HFF-Myc (cell line): ENCODE data around the gene RASL11A.
"Not testable (repeated sequence)": the region's sequence is repeated elsewhere in the genome, so short reads cannot be mapped to it uniquely, and the experiment has no call there.

Experiments used
- DNase-seq: peaks from one replicate; pipeline ENCODE4 v3.0.0-alpha.2; 2011; ENCODE audit warnings: low read depth; ENCODE audit errors: extremely low read depth
- H3K4me3 ChIP-seq: replicated peaks from 2 replicates; pipeline ENCODE4 v1.5.1; 2011; ENCODE audit warnings: low read depth, mild to moderate bottlenecking, control low read depth, low read length
- CTCF ChIP-seq: IDR thresholded peaks from 2 replicates; pipeline ENCODE4 v1.5.1; 2012; ENCODE audit warnings: mild to moderate bottlenecking, low read depth, low read length, control low read depth; ENCODE audit errors: missing control alignments

Gene RASL11A

DNA sequence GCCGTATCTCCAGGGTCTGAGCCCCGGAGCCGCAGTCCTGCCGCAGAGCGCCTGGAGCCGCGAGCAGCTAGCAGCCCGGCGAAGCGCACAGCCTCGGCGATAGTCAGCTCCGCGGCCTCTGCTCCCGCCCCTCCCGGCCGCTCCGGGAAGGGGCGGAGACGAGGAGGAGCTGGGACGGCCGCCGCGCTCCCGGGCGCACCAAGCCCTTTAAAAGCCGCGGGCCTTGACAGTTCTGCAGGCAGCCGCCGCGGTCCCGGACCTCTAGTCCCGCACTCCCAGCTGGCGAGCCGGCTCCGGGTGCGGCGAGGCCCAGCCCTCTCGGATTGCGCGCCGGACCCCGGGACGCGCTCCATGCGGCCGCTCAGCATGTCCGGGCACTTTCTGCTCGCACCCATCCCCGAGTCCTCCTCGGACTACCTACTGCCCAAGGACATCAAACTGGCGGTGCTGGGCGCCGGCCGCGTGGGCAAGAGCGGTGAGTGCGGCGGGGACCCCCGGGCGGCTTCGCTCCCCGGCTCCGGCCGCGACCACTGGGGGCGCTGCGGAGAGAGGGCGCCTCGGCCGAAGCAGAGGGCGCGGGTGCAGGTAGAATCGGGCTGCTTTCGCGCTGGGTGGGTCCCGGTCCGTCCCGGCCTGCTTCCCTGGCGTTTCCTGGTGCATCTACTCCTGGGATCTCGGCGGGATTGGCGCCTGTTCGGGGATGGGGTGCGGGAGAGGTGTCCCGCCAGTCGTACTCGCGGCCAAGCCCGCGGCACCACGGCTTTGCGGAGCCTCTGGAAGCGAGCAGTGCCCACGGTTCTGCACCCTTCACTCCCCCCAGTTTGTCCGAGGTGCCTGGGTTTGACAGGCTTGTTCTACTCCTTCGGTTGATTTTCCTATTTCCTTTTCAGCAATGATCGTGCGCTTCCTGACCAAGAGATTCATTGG, at the start of gene RASL11A:
Gene RASL11A (plus strand): TSS at position 237 of the 927 bp plus-strand sequence. CDS start 115 bp downstream, at position 352.
- TF ChIP-seq CTCF = peak; percentile 71
- no peak for DNase-seq
- peak within 1 kb of the TSS; percentile 54 for H3K4me3 ChIP-seq

DNA sequence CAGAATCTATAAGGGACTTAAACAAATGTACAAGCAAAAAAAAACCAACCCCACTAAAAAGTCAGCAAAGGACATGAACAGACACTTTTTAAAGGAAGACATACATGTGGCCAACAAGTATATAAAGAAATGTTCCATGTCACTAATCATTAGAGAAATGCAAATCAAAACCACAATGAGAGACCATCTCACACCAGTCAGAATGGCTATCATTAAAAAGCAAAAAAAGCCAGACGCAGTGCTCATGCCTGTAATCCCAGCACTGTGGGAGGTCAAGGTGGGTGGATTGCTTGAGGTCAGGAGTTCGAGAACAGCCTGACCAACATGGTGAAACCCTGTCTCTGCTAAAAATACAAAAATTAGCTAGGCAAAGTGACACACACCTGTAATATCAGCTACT, 48.5 kb upstream of the RASL11A start:
- not testable (repeated sequence) for H3K4me3 ChIP-seq, DNase-seq

GRCh38 chr13:27226991-27227390, 43.6 kb upstream of the RASL11A start:
- no peak for TF ChIP-seq CTCF
- no peak overlapping the region for H3K4me3 ChIP-seq
- DNase-seq = no peak

- no peak for TF ChIP-seq CTCF
- no peak overlapping the region for H3K4me3 ChIP-seq
- DNase-seq = no peak
Measured at GRCh38 chr13:27228131-27228530, 42.5 kb upstream of the RASL11A start.

DNA sequence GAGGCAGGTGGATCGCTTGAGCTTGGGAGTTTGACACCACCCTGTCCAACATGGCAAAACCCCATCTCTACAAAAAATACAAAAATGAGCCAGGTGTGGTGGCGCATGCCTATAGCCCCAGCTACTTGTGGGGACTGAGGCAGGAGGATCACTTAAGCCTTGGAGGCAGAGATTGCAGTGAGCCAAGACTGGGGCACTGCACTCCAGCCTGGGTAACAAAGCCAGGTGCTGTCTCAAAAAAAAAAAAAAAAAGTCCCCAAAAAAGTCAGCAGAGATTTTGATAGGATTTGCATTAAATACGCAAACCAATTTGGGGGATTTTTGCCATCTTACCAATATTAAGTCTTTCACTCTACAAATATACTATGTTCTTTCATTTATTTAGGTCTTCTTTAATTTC, 41.0 kb upstream of the RASL11A start:
- TF ChIP-seq CTCF = no peak
- H3K4me3 ChIP-seq = no peak overlapping the region

GRCh38 chr13:27233964-27234363, 36.7 kb upstream of the RASL11A start:
- no peak overlapping the region for H3K4me3 ChIP-seq
- no peak for TF ChIP-seq CTCF
- DNase-seq = no peak

More for the DNA sequence above, 41.0 kb upstream of the RASL11A start:
- no peak for DNase-seq

GRCh38 chr13:27236478-27236877, 34.2 kb upstream of the RASL11A start:
- no peak for TF ChIP-seq CTCF

More at GRCh38 chr13:27236478-27236877, 34.2 kb upstream of the RASL11A start:
- no peak overlapping the region for H3K4me3 ChIP-seq
- DNase-seq = no peak
